ENCODE data around the gene KLF17. TPM values are rescaled to one million over a fixed set of nuclear protein-coding genes. Genes with fewer than 3 reads are reported as not detected.

The KLF17 gene
- total RNA-seq, 1 donor from 2014 or later: not detected

DNA sequence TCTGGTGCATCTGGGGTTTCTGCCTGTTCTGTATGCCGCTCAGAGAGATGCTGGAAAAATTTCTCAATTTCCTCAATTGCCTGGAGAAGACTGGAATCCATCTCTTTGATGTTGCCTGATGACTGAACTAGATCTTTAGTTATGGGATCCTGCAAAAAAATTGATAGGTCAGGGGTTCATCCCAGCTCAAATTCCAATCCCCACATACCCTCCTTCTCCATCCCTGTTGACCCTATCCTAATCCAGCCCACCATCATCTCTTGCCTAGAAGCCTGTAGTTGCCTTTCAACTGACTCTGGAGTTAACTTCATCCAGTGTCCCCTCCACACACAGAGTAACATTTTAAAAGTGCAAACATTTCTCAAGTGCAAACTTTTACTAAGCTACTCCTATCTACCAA lies 22.9 kb downstream of the KLF17 start, which contains the start of gene KLF18:
Gene KLF18, minus strand, starts transcription at position 101 of the 400 bp plus-strand sequence. Its CDS starts 0 bp downstream, at position 101.
- DNase-seq (ENCODE audit: low spot score): no peak
- no peak within 1 kb of the TSS for H3K4me2 ChIP-seq
- no peaks in the 10 kb centered on the region for H3K4me1 ChIP-seq
- H3K36me3 Mint-ChIP-seq: no peaks in the 10 kb centered on the region
- H3K27ac ChIP-seq: no peak within 1 kb of the TSS
- no peaks in the 10 kb centered on the region for H3K27me3 ChIP-seq
- no peaks in the 10 kb centered on the region for H4K20me1 ChIP-seq (ENCODE audit: low read depth)
- H3K36me3 ChIP-seq: no peaks in the 10 kb centered on the region
- no peaks in the 10 kb centered on the region for H3K4me1 Mint-ChIP-seq
- no peak within 1 kb of the TSS for H2AFZ ChIP-seq (replicated peaks)
- H3K9me3 ChIP-seq (ENCODE audit: low read depth): no peaks in the 10 kb centered on the region
- H3K27ac Mint-ChIP-seq: no peak within 1 kb of the TSS
- H3K9me3 Mint-ChIP-seq: peaks cover 15% of the 10 kb centered on the region
- no peaks in the 10 kb centered on the region for H3K79me2 ChIP-seq (ENCODE audit: low read depth)
- H3F3A ChIP-seq (ENCODE audit: low read depth): no peaks in the 10 kb centered on the region
- H3K27me3 Mint-ChIP-seq (ENCODE audit: insufficient read depth, low read depth): peaks cover 4% of the 10 kb centered on the region
- H3K4me3 ChIP-seq: no peak within 1 kb of the TSS
- no peak within 1 kb of the TSS for H3K4me3 Mint-ChIP-seq
- TF ChIP-seq, protein P1, sequence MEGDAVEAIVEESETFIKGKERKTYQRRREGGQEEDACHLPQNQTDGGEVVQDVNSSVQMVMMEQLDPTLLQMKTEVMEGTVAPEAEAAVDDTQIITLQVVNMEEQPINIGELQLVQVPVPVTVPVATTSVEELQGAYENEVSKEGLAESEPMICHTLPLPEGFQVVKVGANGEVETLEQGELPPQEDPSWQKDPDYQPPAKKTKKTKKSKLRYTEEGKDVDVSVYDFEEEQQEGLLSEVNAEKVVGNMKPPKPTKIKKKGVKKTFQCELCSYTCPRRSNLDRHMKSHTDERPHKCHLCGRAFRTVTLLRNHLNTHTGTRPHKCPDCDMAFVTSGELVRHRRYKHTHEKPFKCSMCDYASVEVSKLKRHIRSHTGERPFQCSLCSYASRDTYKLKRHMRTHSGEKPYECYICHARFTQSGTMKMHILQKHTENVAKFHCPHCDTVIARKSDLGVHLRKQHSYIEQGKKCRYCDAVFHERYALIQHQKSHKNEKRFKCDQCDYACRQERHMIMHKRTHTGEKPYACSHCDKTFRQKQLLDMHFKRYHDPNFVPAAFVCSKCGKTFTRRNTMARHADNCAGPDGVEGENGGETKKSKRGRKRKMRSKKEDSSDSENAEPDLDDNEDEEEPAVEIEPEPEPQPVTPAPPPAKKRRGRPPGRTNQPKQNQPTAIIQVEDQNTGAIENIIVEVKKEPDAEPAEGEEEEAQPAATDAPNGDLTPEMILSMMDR (IDR thresholded peaks at IDR 0.05): no peak
- TF ChIP-seq EZH2 (IDR thresholded peaks at IDR 0.05) (no peak), EZH2phosphoT487 (IDR thresholded peaks at IDR 0.05) (no peak)
- H3K9ac ChIP-seq: no peak within 1 kb of the TSS

- Mint-ChIP-seq H3K36me3 (no peaks in the 10 kb centered on the region), H3K9me3 (peaks cover 19% of the 10 kb centered on the region), H3K27ac (no peak overlapping the region), H3K27me3 (ENCODE audit: insufficient read depth, low read depth) (peaks cover 2% of the 10 kb centered on the region), H3K4me3 (no peak overlapping the region), H3K4me1 (no peaks in the 10 kb centered on the region)
- Histone ChIP-seq H2AFZ (replicated peaks) (no peak overlapping the region), H3K4me3 (no peak overlapping the region), H3K9me3 (ENCODE audit: low read depth) (no peaks in the 10 kb centered on the region), H3K4me1 (no peaks in the 10 kb centered on the region), H3K79me2 (ENCODE audit: low read depth) (no peaks in the 10 kb centered on the region), H3K36me3 (no peaks in the 10 kb centered on the region), H3K27ac (no peak overlapping the region), H4K20me1 (ENCODE audit: low read depth) (no peaks in the 10 kb centered on the region), H3K4me2 (no peak overlapping the region), H3K27me3 (no peaks in the 10 kb centered on the region), H3F3A (ENCODE audit: low read depth) (no peaks in the 10 kb centered on the region), H3K9ac (no peak overlapping the region)
- no peak for DNase-seq (ENCODE audit: low spot score)
- TF ChIP-seq, protein P1 (IDR thresholded peaks at IDR 0.05): no peak
- TF ChIP-seq EZH2phosphoT487 (IDR thresholded peaks at IDR 0.05): no peak
- no peak for TF ChIP-seq EZH2 (IDR thresholded peaks at IDR 0.05)
Measured at GRCh38 chr1:44144962-44145756, 26.5 kb downstream of the KLF17 start.

DNA sequence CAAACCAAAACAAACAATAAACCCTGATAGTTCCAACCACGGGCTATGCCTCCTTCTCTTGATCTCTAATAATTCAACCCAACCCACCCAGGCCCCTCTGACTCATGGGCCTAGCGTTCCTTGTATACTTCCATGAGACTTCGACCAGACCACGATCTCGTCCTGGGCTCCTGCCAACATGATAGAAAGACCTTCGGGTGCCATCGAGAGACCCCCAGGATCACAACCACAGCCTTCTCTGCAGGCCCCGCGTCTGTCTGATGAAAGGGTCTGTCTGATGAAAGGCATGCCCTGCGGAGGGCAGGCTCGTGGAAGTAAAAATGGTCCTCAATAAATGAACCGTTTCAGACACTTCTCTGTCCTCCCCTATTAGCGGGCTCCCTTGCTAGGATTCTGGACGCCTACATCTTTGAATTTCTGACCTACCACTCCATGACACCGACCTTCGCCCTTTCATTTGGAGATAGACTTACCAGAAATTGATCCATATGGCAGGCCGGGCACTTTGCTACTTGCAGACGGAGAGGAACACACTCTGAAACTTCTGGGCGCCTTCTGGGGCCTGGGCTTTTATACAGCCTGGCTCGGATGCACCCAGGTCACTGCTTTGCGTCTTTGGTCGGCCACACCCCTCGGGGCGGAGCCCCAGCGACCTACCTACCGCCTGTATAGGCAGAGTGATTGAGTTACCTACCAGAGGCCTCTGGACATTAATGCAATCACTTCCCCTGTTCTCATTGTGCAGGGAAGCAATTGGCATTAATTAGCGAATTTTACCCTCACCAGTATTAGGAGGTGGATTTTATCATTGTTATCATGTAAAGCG lies 28.1 kb downstream of the KLF17 start:
- no peak for DNase-seq (ENCODE audit: low spot score)
- no peaks in the 10 kb centered on the region for H3K79me2 ChIP-seq (ENCODE audit: low read depth)
- no peak overlapping the region for H3K4me3 Mint-ChIP-seq
- H3K4me2 ChIP-seq: no peak overlapping the region
- no peak overlapping the region for H3K27ac ChIP-seq
- no peak overlapping the region for H3K27ac Mint-ChIP-seq
- H3K36me3 ChIP-seq: no peaks in the 10 kb centered on the region
- H3K9me3 ChIP-seq (ENCODE audit: low read depth): no peaks in the 10 kb centered on the region
- no peak overlapping the region for H3K4me3 ChIP-seq
- no peak for TF ChIP-seq EZH2 (IDR thresholded peaks at IDR 0.05)
- TF ChIP-seq EZH2phosphoT487 (IDR thresholded peaks at IDR 0.05): no peak
- TF ChIP-seq, protein P1 (IDR thresholded peaks at IDR 0.05): no peak
- no peaks in the 10 kb centered on the region for H3K27me3 ChIP-seq
- peaks cover 19% of the 10 kb centered on the region for H3K9me3 Mint-ChIP-seq
- no peaks in the 10 kb centered on the region for H3K4me1 Mint-ChIP-seq
- H3K36me3 Mint-ChIP-seq: no peaks in the 10 kb centered on the region
- H3K4me1 ChIP-seq: no peaks in the 10 kb centered on the region
- no peaks in the 10 kb centered on the region for H4K20me1 ChIP-seq (ENCODE audit: low read depth)
- H3K9ac ChIP-seq: no peak overlapping the region
- no peaks in the 10 kb centered on the region for H3F3A ChIP-seq (ENCODE audit: low read depth)
- no peaks in the 10 kb centered on the region for H3K27me3 Mint-ChIP-seq (ENCODE audit: insufficient read depth, low read depth)
- no peak overlapping the region for H2AFZ ChIP-seq (replicated peaks)
